Measurements from ENCODE around the gene CARD14.
A peak's percentile ranks its signal among the peaks of the same experiment; 100 is the strongest.

CARD14 gene

GRCh38 chr17:80183581-80184422, 14.0 kb downstream of the CARD14 start:
- DNase-seq (ENCODE audit: low spot score) = no peak
- Histone ChIP-seq H3K27ac (no peak overlapping the region), H3K4me3 (no peak overlapping the region)
- no peak for TF ChIP-seq CTCF (IDR thresholded peaks at IDR 0.05)

GRCh38 chr17:80184423-80184714, 14.5 kb downstream of the CARD14 start:
- no peak overlapping the region for H3K27ac ChIP-seq
- no peak overlapping the region for H3K4me3 ChIP-seq
- no peak for TF ChIP-seq CTCF (IDR thresholded peaks at IDR 0.05)
- no peak for DNase-seq (ENCODE audit: low spot score)

GRCh38 chr17:80185968-80186367, 16.1 kb downstream of the CARD14 start:
- Histone ChIP-seq H3K4me3 (no peak overlapping the region), H3K27ac (no peak overlapping the region)
- TF ChIP-seq CTCF (IDR thresholded peaks at IDR 0.05) = no peak
- DNase-seq (ENCODE audit: low spot score) = no peak

- Histone ChIP-seq H3K27ac (no peak overlapping the region), H3K4me3 (peak overlapping the region; percentile 54)
- DNase-seq (ENCODE audit: low spot score) = no peak
- TF ChIP-seq CTCF (IDR thresholded peaks at IDR 0.05) = no peak
These were observed 17.3 kb downstream of the CARD14 start for GRCh38 chr17:80187090-80187489.

- TF ChIP-seq CTCF (IDR thresholded peaks at IDR 0.05) = no peak
- DNase-seq (ENCODE audit: low spot score) = no peak
- Histone ChIP-seq H3K27ac (no peak overlapping the region), H3K4me3 (peak overlapping the region; percentile 54)
These were observed 17.7 kb downstream of the CARD14 start for GRCh38 chr17:80187515-80187941.

GRCh38 chr17:80189611-80190010, 19.8 kb downstream of the CARD14 start:
- Histone ChIP-seq H3K27ac (no peak overlapping the region), H3K4me3 (no peak overlapping the region)
- no peak for TF ChIP-seq CTCF (IDR thresholded peaks at IDR 0.05)
- no peak for DNase-seq (ENCODE audit: low spot score)

GRCh38 chr17:80190716-80191115, 20.9 kb downstream of the CARD14 start:
- no peak for TF ChIP-seq CTCF (IDR thresholded peaks at IDR 0.05)
- Histone ChIP-seq H3K4me3 (no peak overlapping the region), H3K27ac (no peak overlapping the region)
- no peak for DNase-seq (ENCODE audit: low spot score)
